Panc1 (cell line): ENCODE measurements around the gene FAM110C. TPM values are rescaled to one million over a fixed set of nuclear protein-coding genes. Genes with fewer than 3 reads are reported as not detected.
"Not testable (repeated sequence)": the region's sequence is repeated elsewhere in the genome, so short reads cannot be mapped to it uniquely, and the experiment has no call there.

ENCODE experiments used
- ATAC-seq: fragments of 200-7000 bp; cut with Tn5 transposase; 2 replicates; pipeline ENCODE4 v1.9.1; 2020; ENCODE audit warnings: mild to moderate bottlenecking, moderate library complexity
- BruUV-seq: library from RNA; stranded (reverse); fragments of 400-500 nt; replicated peaks from 2 replicates; lab custom pipeline; 2021; lab: Mats Ljungman, UMichigan
- CTCF ChIA-PET: fragments of 300-600 bp; sonication (Branson Sonifier 250); formaldehyde crosslinking; loops from one replicate; lab custom pipeline; 2022; ENCODE audit warnings: antibody characterized with exemption; lab: Charles Lee
- POLR2A ChIA-PET: fragments of 300-600 bp; sonication (Branson Sonifier 250); formaldehyde crosslinking; loops from one replicate; lab custom pipeline; 2022; ENCODE audit warnings: antibody characterized with exemption; lab: Charles Lee
- DNase-seq: peaks from one replicate; pipeline ENCODE4 v3.0.0-alpha.2; 2010; ENCODE audit warnings: low read depth, low spot score
- H3K27ac ChIP-seq: 2 replicates; pipeline ENCODE4 v1.5.1; 2011; ENCODE audit warnings: mild to moderate bottlenecking, low read length, inconsistent platforms
- H3K27me3 ChIP-seq: fragments of 200-500 bp; sonication (Bioruptor generic); 2 replicates; pipeline ENCODE4 v1.6.0; 2014; ENCODE audit warnings: low read length, inconsistent platforms; ENCODE audit not compliant: control insufficient read depth, insufficient read depth
- H3K36me3 ChIP-seq: fragments of 200-500 bp; sonication (Bioruptor generic); 2 replicates; pipeline ENCODE4 v1.5.1; 2014; ENCODE audit warnings: inconsistent platforms, mild to moderate bottlenecking, low read length, moderate library complexity; ENCODE audit not compliant: control insufficient read depth, insufficient read depth
- H3K4me1 ChIP-seq: 2 replicates; pipeline ENCODE4 v1.5.1; 2011; ENCODE audit warnings: inconsistent platforms, mild to moderate bottlenecking, low read length, moderate library complexity; ENCODE audit not compliant: control insufficient read depth, insufficient read depth
- H3K4me3 ChIP-seq, 2 experiments: 2 replicates each; pipeline ENCODE4 v1.5.1; 2011 to 2012; ENCODE audit warnings: low read depth in 2 of 2, low read length in 2 of 2, mild to moderate bottlenecking in 2 of 2, inconsistent platforms in 1 of 2, moderate library complexity in 1 of 2
- H3K9me3 ChIP-seq: fragments of 200-500 bp; sonication (Bioruptor generic); 2 replicates; pipeline ENCODE4 v1.5.1; 2014; ENCODE audit warnings: low read depth, mild to moderate bottlenecking, inconsistent platforms, low read length, moderate library complexity; ENCODE audit not compliant: control insufficient read depth, insufficient read depth
- CTCF ChIP-seq: fragments of 450-650 bp; IDR thresholded peaks from 2 replicates; pipeline ENCODE4 v1.5.1; 2017; ENCODE audit warnings: mild to moderate bottlenecking
- POLR2AphosphoS5 ChIP-seq: IDR thresholded peaks from 2 replicates; pipeline ENCODE4 v1.6.1; 2012; ENCODE audit warnings: mild to moderate bottlenecking, low read depth, low read length, moderate library complexity
- REST ChIP-seq, 2 experiments: IDR thresholded peaks; 2 replicates each; pipeline ENCODE4 v1.6.1; 2011 to 2012; ENCODE audit warnings: low read depth in 2 of 2, control low read depth in 1 of 2, low read length in 1 of 2, mild to moderate bottlenecking in 1 of 2, moderate library complexity in 1 of 2; ENCODE audit not compliant: insufficient read depth in 1 of 2
- SIN3A ChIP-seq: IDR thresholded peaks from 2 replicates; pipeline ENCODE4 v1.6.1; 2012; ENCODE audit warnings: low read depth, mild to moderate bottlenecking, low read length, moderate library complexity, borderline replicate concordance; ENCODE audit not compliant: insufficient read depth
- TCF7L2 ChIP-seq: IDR thresholded peaks from 2 replicates; pipeline ENCODE4 v1.6.1; 2011; ENCODE audit warnings: mild to moderate bottlenecking, low read depth, low read length, inconsistent platforms
- in situ Hi-C: cut with HindIII; loops from 2 replicates; pipeline ENCODE4 v1.10.0; 2016; ENCODE audit warnings: low sequenced_read_pairs, low pct_unique_long_range_greater_than_20kb
- intact Hi-C: fragments of 100-400 bp; cut with micrococcal nuclease; formaldehyde crosslinking; loops from one replicate; pipeline ENCODE4 v1.10.0; 2022; ENCODE audit not compliant: unreplicated experiment
- total RNA-seq: library from RNA; stranded (reverse); gene quantifications from one replicate; pipeline ENCODE4 v1.2.1, GENCODE V29; 2021; ENCODE audit not compliant: unreplicated experiment

The FAM110C gene
- total RNA-seq, 1 experiment from 2014 or later = 0.13 TPM

GRCh38 chr2:24107-24506, 22.2 kb downstream of the FAM110C start:
- in situ Hi-C loops = no loop called here
- TF ChIP-seq SIN3A = no peak
- TF ChIP-seq CTCF = no peak
- no peak for TF ChIP-seq REST (IDR thresholded peaks at IDR 0.05; ENCODE audit: insufficient read depth in 1 of 2, low read depth in 2 of 2, low read length in 1 of 2)
- no peak for TF ChIP-seq POLR2AphosphoS5
- no peak for TF ChIP-seq TCF7L2
- no peak overlapping the region for H3K27ac ChIP-seq
- intact Hi-C loops = no loop called here
- H3K4me1 ChIP-seq = no peaks in the 10 kb centered on the region
- no peaks in the 10 kb centered on the region for H3K36me3 ChIP-seq
- BruUV-seq = no TSS peak
- H3K27me3 ChIP-seq = no peaks in the 10 kb centered on the region
- POLR2A ChIA-PET = no interaction called here
- H3K4me3 ChIP-seq = no peak overlapping the region
- CTCF ChIA-PET = no interaction called here
- DNase-seq (no peak), ATAC-seq (no peak)
- H3K9me3 ChIP-seq = no peaks in the 10 kb centered on the region

- DNase-seq = no peak
- ChIA-PET CTCF (no interaction called here), POLR2A (no interaction called here)
- Histone ChIP-seq H3K4me3 (no peak overlapping the region), H3K27me3 (no peaks in the 10 kb centered on the region), H3K9me3 (no peaks in the 10 kb centered on the region), H3K27ac (no peak overlapping the region), H3K4me1 (no peaks in the 10 kb centered on the region), H3K36me3 (no peaks in the 10 kb centered on the region)
- in situ Hi-C loops (no loop called here), intact Hi-C loops (no loop called here)
- ATAC-seq = no peak
- BruUV-seq = no TSS peak
- TF ChIP-seq SIN3A (no peak), TCF7L2 (no peak)
Measured at GRCh38 chr2:23283-23682, 23.0 kb downstream of the FAM110C start.

GRCh38 chr2:22244-22643, 24.1 kb downstream of the FAM110C start:
- in situ Hi-C loops, CTCF ChIA-PET, BruUV-seq, intact Hi-C loops, H3K36me3 ChIP-seq, H3K4me1 ChIP-seq, ATAC-seq, DNase-seq, H3K27me3 ChIP-seq, H3K9me3 ChIP-seq, H3K27ac ChIP-seq, POLR2A ChIA-PET, H3K4me3 ChIP-seq: not testable (repeated sequence)

GRCh38 chr2:20259-20658, 26.0 kb downstream of the FAM110C start:
- ATAC-seq, in situ Hi-C loops, H3K9me3 ChIP-seq, H3K4me3 ChIP-seq, BruUV-seq, H3K27me3 ChIP-seq, POLR2A ChIA-PET, H3K4me1 ChIP-seq, H3K36me3 ChIP-seq, intact Hi-C loops, H3K27ac ChIP-seq, DNase-seq, CTCF ChIA-PET: not testable (repeated sequence)
